Measurements from ENCODE around the gene RCBTB1. TPM values are rescaled to one million over a fixed set of nuclear protein-coding genes. Genes with fewer than 3 reads are reported as not detected.

The RCBTB1 gene
- polyA plus RNA-seq, 1 of the 3 experiments (the other 2 are of a cell fraction): 13.2 TPM

DNA sequence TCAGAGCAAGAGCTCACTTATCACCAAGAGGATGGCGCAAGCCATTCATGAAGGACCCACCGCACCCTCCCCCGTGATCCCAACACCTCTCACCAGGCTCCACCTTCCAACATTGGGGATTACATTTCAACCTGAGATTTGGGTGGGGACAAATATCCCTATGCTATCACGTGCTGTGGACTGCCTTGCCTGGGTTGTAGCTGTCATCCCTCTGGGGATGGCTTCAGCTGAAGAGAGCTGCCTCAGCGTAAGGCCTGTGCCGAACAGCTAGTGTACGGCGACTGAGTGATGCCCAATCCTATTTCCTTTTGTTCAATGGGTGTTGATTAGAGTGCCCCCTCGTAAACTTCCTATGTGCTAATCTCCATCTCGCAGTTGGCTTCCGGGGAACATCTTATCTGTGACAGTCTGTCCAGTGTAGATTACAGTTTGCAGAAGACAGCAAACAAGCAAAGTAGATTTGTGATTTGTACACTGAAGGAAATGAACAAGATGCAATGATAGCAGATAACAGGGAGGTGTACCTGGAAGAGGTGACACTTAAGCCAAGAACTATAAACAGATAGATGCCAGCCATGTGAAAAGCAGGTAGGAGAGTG, 11.8 kb upstream of the RCBTB1 start:
- CTCF ChIA-PET: interaction anchor here (1.2 kb wide), 1 partner anchor 11 kb away, joined by 3 read pairs; no protein-coding TSS in a partner anchor

More for the DNA sequence above, 11.8 kb upstream of the RCBTB1 start:
- Histone ChIP-seq H3K9me2 (no peaks in the 10 kb centered on the region), H3K4me2 (no peak overlapping the region), H3K27me3 (ENCODE audit: insufficient read depth) (no peaks in the 10 kb centered on the region), H3F3A (replicated peaks; ENCODE audit: insufficient read depth) (no peaks in the 10 kb centered on the region), H3K4me1 (ENCODE audit: control insufficient read depth in 1 of 2, insufficient read depth in 2 of 2, low read depth in 1 of 2, low read length in 1 of 2) (no peaks in the 10 kb centered on the region), H2AFZ (ENCODE audit: low read depth) (no peak overlapping the region), H3K79me2 (ENCODE audit: insufficient read depth) (no peaks in the 10 kb centered on the region), H3K27ac (ENCODE audit: low read depth in 2 of 2, low read length in 1 of 2) (no peak overlapping the region), H4K20me1 (ENCODE audit: insufficient read depth) (no peaks in the 10 kb centered on the region), H3K9ac (no peak overlapping the region), H3K4me3 (ENCODE audit: low read depth in 2 of 2, low read length in 1 of 2) (no peak overlapping the region), H3K9me3 (no peaks in the 10 kb centered on the region), H3K36me3 (replicated peaks in 1 of 2; ENCODE audit: control insufficient read depth in 1 of 2, insufficient read depth in 2 of 2, low read length in 1 of 2) (no peaks in the 10 kb centered on the region)
- no peak for DNase-seq
- 83% methylated on average over 10 of the region's 11 CpGs for WGBS (ENCODE audit: low lambda C conversion rate)
- POLR2A ChIA-PET: interaction anchor here (1.0 kb wide), 1 partner anchor 11 kb away, joined by 3 read pairs; the partner anchor contains the start of gene RCBTB1
- TF ChIP-seq ZBTB33 (IDR thresholded peaks at IDR 0.05; ENCODE audit: borderline replicate concordance, low read depth): no peak
- TF ChIP-seq TEAD4 (IDR thresholded peaks at IDR 0.05; ENCODE audit: borderline replicate concordance, insufficient read depth): no peak
- TF ChIP-seq GATA2 (CRISPR knock-in tag; IDR thresholded peaks at IDR 0.05): no peak
- no peak for TF ChIP-seq FOXJ3 (CRISPR knock-in tag; IDR thresholded peaks at IDR 0.05)
- TF ChIP-seq, protein P1, sequence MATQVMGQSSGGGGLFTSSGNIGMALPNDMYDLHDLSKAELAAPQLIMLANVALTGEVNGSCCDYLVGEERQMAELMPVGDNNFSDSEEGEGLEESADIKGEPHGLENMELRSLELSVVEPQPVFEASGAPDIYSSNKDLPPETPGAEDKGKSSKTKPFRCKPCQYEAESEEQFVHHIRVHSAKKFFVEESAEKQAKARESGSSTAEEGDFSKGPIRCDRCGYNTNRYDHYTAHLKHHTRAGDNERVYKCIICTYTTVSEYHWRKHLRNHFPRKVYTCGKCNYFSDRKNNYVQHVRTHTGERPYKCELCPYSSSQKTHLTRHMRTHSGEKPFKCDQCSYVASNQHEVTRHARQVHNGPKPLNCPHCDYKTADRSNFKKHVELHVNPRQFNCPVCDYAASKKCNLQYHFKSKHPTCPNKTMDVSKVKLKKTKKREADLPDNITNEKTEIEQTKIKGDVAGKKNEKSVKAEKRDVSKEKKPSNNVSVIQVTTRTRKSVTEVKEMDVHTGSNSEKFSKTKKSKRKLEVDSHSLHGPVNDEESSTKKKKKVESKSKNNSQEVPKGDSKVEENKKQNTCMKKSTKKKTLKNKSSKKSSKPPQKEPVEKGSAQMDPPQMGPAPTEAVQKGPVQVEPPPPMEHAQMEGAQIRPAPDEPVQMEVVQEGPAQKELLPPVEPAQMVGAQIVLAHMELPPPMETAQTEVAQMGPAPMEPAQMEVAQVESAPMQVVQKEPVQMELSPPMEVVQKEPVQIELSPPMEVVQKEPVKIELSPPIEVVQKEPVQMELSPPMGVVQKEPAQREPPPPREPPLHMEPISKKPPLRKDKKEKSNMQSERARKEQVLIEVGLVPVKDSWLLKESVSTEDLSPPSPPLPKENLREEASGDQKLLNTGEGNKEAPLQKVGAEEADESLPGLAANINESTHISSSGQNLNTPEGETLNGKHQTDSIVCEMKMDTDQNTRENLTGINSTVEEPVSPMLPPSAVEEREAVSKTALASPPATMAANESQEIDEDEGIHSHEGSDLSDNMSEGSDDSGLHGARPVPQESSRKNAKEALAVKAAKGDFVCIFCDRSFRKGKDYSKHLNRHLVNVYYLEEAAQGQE (IDR thresholded peaks at IDR 0.05; ENCODE audit: low read depth, low read length): no peak
- no peak for TF ChIP-seq MXI1 (IDR thresholded peaks at IDR 0.05; ENCODE audit: low read depth, low read length)
- no peak for TF ChIP-seq RAD21 (IDR thresholded peaks at IDR 0.05; ENCODE audit: low read length)
- TF ChIP-seq MEF2A (IDR thresholded peaks at IDR 0.05; ENCODE audit: borderline replicate concordance, low read depth): no peak
- no peak for TF ChIP-seq POLR2AphosphoS5 (IDR thresholded peaks at IDR 0.05; ENCODE audit: low read depth, low read length)
- TF ChIP-seq JUND (IDR thresholded peaks at IDR 0.05): no peak
- TF ChIP-seq MAX (IDR thresholded peaks at IDR 0.05; ENCODE audit: low read depth): no peak
- no peak for TF ChIP-seq RCOR1 (IDR thresholded peaks at IDR 0.05; ENCODE audit: low read length)
- no peak for TF ChIP-seq CTCF (IDR thresholded peaks at IDR 0.05)
- no peak for TF ChIP-seq FOXM1 (IDR thresholded peaks at IDR 0.05; ENCODE audit: low read depth)
